NCI-H2081 treated with DMSO at 0.1 percent for 48 hours (cell line): Measurements from ENCODE around the gene CPT1A.
A peak's percentile ranks its signal among the peaks of the same experiment; 100 is the strongest.

Experiments used
- DNase-seq: peaks from one replicate; lab custom pipeline; 2025; lab: John Stamatoyannopoulos, UW

Gene CPT1A

GRCh38 chr11:68854273-68854958, 12.7 kb upstream of the CPT1A start:
- no peak for DNase-seq

- DNase-seq = no peak
These were observed 10.9 kb upstream of the CPT1A start for GRCh38 chr11:68852628-68853027.

DNA sequence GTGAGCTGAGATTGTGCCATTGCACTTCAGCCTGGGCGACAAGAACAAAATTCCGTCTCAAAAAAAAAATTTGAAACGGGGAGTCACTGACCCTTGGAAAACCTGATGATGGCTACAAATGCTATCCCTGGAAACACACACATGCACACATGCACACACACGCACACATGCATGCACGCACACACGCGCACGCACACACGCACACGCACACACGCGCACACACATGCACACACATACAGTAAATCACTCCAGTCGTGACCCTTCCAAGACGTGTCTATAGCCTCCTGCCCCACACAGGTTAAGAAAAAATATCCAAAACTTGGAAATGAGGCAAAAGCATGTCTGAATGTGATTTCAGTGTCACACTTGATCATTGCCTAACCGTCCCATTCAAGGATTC, 6.7 kb upstream of the CPT1A start:
- no peak for DNase-seq

GRCh38 chr11:68847395-68847794, 5.7 kb upstream of the CPT1A start:
- DNase-seq = no peak

DNA sequence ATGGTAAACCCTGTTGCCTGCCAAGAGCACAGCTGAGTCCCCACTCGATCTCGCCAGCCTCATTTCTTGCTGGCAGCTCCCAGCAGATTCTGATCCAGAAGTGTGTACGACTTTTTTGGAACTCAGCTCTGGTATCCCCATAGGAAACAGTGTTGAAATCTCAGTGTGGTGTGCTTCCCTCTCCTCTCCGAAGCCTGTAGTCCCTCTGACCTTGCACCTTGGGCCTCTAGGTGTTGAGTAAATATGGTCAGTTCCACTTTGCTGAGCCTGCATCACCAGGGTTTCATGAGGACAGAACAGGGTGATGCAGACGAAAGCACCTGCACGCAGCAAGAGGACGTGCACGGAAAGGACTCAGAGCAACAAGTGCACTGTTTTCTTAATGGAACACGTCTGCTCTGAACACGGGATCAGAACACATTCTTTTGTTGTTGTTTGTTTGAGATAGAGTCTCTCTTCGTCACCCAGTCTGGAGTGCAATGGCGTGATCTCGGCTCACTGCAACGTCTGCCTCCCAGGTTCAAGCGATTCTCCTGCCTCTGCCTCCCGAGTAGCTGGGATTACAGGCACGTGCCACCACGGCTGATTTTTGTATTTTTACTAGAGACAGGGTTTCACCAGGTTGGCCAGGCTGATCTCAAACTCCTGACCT, 3.8 kb upstream of the CPT1A start:
- DNase-seq = no peak

GRCh38 chr11:68844801-68845200, 3.1 kb upstream of the CPT1A start:
- DNase-seq = no peak

DNA sequence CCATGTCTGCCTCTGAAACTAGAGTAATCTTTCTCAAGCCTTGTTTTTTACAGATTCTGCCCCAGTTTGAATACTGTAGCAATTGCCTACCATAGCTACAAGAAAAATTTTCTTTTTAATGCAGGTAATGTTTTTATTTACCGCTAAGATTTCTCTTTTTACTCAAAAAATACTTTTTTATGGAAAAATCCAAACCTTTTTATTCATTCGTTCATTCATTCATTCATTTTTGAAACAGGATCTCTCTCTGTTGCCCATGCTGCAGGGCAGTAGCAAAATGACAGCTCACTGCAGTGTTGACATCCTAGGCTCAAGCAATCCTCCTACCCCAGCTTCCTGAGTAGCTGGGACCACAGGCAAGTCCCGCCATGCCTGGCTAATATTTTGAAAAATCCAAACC, 2.7 kb upstream of the CPT1A start:
- no peak for DNase-seq

GRCh38 chr11:68843703-68844312, 2.1 kb upstream of the CPT1A start:
- no peak for DNase-seq

DNA sequence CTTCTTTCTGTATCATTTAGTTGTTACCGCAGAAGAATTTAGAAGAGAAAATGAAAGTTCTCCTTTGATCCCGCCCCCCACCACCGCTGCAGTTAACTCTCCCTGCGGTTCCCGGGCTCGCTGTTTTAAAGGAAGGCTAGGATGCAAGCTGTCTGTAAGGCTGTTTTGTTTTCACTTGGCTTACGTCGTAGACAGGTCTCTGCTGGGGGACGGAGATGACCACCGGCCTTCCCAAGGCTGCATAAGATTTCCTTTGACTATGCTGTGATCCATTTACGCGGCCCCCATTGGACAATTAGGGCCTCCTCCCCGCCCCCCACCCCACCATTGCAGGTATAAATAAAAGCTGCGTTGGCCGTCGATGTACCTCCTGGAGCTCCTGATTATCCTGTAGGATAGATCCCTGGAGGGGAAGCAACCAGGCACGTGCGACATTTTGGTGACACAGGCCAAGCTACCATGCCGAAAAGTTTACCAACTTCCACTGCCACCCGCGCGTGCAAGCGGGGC, 1.4 kb upstream of the CPT1A start:
- no peak for DNase-seq

DNA sequence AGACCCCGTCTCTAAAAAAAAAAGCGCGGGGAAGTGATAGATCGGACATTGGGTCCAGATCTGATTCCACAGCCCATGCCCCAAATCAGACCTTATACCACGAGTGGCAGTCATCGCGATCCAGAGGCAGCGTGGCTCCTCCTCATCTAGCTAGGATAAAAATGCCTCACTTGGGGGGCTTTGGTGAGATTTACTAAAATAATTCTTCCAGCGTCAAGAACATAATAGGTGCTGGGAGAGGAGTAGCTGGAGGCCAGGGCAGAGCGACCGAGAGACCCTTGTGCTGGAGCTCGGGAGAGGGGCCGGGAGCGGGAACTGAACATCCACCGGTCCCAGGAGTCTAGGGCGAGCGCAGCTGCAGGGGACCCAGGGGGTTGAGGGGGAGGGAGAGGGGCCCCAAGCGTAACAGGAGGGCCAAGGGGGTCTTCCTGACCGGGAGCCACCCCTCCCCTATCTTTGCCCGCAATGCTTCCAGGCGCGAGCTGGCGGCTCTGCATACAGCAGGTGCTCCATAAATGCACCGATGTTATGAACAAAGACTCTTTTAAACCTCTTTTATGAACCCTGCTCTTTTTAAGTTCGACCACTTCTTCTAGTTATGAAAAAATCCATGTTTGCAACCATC, 823 bp upstream of the CPT1A start:
- no peak for DNase-seq

DNA sequence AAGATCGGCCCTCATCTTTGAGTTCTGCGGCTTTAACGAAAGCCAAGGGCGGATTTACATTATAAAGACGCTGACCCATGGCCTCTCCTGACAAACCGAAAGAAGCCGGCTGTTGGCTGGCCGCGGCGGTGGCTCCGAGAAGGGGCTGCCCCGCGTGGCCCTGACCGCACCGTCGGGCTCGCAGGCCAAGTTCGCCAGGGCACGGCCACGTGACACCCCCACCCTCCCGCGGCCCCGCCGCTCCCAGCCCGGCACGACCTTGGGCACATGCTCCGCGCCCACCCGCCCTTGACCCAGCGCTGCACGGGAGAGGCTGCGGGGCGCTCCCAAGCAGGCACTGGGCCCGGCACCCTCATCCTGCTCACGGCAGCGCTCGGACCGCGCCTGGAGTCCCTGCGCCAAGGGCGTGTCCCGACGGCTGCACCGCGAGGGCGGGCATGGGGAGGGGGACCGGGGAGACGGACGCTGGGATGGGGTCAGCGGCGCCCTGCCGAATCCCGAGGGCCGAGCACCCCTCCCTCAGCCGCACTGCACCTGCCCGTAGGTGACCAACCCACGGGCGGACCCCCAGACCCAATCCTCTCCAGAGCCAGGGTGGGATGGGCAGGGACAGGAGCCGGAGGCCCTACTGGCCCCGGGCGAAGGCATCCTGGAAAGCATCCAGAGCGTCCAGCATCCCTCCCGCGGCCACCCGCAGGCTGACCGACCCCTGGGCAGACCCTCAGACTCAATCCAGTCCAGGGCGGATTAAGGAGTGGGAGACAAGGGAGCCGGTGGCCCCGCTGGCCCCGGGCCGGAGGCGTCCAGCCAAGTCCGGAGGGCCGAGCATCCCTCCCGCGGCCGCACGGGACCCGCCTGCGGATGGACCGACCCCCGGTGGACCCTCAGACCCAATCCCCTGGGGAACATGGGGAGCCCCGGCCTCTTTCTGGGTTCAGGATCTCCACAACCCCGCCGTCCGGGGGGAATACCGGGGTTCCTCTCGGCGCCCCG, 759 bp downstream of the CPT1A start:
- DNase-seq = no peak

DNA sequence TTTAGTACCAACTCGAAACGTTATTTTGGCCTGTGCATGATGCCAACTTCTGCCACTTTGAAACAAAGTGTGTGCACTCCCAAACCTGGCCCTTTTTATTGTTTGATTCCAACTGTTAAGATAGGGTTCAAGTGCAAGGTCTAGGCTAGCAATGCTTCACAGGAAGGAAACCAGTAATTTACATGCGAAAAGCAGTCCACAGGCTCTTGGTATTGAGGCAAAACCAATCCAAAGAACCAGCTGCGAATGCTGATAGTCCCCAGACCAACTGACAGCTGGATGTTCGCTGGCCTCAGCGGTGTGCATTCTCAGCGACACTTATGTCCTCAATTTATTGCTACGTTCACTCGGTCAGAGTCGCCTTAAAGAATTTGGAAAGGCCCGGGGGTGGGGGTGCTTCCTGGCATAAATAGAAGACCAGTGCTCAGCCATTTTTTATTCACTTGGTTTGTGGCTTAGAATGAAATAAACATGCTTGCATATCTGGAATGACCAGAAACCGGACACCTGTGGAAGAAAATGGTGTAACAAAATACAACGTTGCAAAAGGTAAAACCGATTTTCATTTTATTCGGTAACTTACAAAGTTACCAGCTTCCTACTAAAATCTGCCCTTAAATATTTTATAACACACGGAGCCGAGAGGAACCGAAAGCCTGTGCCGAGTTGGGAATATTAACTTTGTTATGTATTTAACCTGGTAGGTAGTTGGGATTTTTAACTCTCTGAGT, 1.6 kb downstream of the CPT1A start:
- DNase-seq = no peak

- DNase-seq = peak; percentile 15
These were observed 2.5 kb downstream of the CPT1A start for GRCh38 chr11:68839054-68839865.

DNA sequence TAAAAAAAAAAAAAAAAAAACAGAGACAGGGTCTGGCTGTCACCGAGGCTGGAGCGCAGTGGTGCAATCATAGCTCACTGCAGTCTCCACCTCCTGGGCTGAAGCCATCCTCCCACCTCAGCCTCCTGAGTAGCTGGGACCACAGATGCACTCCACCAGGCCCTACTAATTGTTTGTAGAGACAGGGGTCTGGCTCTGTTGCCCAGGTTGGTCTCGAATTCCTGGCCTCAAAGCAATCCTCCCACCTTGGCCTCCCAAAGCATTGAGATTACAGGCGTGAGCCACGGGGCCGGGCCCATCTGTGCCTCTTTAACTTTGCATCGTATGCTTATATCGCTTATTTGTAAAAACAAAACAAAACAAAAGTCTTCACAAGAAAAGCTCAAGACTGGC, 3.1 kb downstream of the CPT1A start:
- no peak for DNase-seq

DNA sequence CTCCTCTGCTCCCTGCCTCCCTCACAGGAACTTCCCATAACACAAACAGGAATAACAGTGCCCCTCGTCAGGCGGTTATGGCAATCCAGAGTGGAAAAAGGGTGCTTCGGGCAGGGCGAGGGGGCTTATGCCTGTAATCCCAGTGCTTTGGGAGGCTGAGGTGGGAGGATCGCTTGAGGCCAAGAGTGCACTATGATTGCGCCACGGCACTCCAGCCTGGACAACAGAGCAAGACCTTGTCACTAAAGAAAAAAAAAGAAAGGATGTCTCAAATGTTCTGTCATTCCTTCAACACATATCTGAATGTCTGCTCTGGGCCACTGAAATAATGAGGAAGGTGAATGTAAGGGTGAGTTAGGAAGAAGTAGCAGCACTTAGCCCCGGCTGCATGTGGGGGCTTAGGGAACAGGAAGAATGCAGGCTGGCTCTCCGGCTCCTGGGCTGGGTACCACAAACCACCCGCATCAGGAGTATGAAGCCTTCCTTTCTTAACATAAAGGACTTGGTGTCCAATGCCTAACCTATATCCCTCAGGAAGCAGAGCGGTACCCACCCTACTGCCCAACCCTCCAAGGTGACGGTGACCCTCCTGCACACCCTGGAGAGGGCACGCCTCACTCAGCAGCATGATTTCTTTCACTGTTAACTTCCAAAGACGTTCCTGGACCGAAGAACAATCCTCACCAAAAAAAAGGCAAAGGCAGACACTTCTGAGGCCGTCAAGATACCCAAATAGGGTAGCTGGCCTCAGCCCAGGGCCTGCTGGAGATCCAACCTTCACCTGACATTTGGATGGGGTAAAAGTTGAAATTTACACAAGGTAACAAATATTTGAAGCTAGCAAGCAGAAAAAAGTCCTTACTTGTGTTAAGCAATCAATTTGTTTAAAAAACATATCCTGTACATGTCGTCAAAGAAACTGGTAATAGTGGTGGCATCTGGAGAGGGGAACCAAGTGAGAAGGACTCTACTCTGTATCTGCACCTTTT, 3.8 kb downstream of the CPT1A start:
- no peak for DNase-seq

DNA sequence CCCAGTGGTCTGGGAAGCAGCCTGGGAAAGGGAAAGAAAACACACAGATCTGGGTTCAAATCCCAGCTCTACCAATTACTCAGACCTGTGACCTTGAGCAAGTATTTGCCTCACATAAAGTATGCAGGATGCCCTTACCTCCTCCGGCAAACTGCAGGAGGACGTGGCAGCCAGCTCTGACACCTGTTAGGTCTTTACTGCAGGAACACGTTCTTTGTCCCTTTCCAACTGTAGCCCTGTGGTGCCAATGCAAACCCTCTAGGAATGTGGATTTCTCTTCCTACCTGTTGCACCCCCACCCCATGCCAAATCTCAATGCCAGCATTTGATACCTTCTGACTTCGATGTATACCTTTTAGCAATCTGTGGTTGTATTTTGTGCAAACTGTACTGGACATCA, 6.0 kb downstream of the CPT1A start:
- DNase-seq = no peak

DNA sequence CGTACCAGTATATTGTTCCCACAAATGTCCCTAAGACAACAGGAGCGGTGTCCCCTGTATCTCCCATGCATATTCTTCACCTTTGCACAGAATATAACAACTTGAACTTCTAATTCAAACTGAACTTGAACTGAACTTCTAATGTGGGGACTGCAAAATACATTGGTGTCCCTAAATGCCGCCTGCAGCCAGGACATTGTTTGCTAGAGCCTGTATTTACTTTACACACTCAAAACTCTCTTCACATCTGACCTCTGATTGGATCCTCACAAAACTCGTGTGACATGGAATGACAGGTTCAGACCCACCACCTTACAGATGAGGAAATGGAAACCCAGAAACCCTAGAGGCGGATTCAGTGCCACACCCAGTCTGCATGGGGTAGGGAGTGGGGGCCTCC, 6.4 kb downstream of the CPT1A start:
- DNase-seq = no peak

- no peak for DNase-seq
These were observed 9.1 kb downstream of the CPT1A start for GRCh38 chr11:68832476-68833181.
